CD1c-positive myeloid dendritic cell (primary cell): ENCODE data around the gene MORN1.

Experiments used
- DNase-seq: peaks from one replicate; pipeline ENCODE4 v3.0.0-alpha.2; 2016; ENCODE audit errors: extremely low spot score

Gene MORN1

DNA sequence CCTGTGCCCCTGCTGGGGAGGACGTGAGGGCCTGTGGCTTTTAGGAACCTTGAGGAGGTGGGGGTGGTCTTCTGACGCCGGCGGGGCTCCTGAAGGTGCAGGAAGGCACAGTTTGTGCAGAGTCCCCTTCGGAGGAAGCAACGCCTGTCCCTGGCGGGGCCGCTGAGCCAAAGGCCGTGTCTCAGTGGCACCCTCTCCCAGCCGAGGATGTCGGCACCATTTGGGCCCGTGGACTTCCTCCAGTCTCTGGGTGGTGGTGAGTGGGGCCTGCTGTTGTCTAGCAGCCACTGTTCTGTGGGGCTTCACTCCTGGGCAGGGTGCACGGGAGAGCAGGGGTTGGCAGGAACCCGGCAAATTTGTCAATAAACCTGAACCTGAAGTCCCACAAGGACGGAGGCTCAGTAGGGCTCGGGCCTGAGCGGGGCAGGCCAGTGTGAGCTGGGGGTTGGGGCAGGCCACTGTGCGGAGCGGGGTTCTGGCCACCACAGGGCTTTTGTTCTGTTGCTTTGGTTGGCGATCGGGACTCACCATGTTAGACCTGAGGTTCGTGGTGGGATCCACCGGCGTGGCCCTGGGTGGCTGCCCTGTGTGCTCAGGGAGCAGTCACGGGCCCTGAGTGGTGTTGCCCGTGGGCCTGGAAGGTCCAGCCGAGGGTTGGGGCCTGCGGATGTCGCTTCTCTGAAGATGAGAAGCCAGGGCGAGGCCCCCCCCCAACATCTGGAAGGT, 98.5 kb downstream of the MORN1 start:
- DNase-seq, result no peak

DNA sequence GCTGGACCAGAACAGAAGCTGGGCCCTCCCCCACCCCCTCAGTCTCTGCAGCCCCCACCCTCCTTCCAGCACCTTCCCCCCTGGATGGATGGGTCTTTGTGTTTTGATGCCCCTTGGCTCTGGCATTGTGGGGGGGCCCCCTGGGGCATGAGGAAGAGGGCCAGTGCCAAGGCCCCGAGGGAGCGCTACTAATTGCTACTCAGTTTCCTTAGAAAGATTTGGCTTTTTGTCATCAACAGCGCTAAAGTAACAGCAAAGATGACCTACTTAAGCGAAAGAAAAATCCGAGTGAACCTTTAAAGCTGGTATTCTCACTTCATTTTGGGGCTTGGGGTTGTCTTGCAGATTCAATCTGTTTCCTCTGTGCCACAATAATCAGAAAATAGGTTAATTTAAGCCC, 99.8 kb downstream of the MORN1 start:
- no peak for DNase-seq

DNA sequence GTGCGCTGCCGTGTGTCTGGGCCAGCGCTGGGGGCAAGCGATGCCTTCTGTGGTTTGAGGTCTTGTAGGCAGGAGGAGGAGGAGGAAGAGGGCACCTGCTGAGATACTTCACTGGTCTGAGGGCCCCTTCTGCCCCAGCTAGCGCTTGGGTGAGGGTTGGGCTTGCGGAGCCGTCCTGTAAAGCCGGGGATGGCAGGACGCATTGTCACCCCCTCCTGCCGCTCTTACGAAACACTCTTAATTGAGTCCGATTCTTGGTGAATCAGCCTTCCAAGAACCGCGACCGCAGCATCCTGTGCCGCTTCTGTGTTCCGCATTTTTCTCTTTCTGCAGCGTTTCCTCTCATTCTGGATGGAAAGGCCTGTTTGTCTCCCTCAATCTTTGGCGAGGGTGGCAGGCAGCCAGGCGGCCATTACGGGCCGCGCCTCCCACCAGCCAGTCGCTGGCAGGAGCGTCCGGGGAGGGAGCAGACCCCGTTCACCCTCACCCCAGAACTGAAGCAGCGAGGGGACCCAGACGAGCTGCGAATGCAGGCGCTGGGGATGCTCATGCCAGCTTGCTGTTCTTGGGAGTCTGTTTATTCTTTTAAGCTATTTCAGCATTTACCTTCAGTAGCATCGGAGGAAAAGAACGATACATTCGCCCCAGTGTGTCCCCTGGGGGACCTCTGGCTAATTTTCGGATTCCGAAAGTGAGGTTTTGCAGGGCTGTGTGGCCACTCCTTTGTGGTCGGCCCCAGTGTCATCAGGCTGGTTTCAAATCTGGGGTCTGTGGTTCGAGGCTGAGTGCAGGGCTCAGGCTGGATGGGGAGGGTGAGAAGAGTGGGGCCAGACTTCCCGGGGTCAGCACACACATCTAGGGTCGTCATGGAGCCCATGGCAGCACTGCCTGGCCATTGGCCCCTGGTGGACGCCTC, 100.5 kb downstream of the MORN1 start:
- peak; percentile 97 for DNase-seq

DNA sequence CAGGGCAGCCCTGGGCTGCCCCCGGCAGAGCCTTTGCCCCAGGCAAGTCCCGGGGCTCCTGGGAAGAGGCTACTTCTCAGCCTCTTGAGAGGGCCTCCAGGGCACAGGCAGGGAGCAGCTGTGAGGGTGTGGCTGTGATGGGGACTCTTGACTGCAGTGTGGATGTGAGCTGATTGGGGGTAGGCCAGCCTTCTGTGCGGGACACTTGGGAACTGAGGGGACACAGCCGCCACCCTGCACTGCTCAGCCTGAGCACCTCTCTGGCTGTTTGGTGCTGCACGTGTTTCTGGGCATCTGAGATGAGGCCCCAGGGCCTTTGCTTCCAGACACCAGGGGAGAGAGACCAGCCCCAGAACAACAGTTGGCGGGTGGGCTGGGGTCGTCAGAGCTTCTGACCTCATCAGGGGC, 101.2 kb downstream of the MORN1 start:
- no peak for DNase-seq

DNA sequence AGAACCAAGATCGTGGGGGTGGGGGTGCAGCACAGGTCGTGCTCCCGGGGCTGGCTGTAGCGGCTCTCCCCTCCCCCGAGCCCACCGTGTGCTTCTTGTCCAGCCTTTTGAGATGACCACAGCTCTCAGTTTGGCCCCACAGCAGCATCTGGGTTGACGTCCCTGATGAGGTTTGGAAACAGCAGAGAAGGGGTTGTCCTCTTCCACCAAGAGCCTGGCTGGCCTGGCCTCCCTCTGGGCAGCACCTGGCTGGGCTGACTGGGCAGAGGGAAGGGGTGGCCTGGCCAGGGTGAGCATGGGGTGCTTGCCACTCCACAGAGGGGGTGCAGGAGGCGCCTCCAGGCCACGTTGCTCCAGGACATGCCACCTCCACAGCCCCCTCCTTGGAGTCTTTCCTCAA, 101.7 kb downstream of the MORN1 start:
- DNase-seq, result peak; percentile 15

DNA sequence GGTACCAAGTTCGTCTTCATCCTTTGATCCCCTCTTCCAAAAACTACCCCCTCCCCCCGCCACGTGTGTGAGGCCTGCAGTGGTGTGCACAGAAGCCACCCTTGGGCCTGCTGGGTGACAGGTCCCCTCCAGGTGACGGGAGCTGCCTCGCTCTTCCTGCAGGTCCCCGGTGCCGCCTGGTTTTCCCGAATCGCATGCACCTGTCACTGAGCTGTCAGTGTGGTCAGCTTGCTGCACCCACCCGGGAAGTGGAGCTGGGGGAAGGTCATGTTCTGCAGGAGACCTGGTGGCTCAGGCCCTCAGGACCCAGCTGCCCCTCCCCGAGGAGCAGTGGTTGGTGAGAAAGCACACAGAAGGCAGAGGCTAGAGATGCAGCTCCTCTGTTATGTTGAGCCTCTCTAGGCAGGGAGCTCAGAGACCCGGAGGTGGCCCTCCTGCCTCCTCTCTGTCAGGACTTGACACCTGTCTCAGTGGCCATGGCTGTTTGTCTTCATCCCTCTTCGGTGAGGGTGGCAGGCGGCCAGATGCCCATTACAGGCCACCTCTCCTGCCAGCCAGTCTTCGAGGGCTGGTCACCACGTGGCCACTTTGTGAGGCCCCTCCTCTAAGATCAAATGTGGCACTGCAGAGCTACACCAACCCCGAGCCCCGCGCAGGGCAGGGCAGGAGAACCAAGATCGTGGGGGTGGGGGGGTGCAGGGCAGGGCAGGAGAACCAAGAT, 102.4 kb downstream of the MORN1 start:
- DNase-seq, result no peak

DNA sequence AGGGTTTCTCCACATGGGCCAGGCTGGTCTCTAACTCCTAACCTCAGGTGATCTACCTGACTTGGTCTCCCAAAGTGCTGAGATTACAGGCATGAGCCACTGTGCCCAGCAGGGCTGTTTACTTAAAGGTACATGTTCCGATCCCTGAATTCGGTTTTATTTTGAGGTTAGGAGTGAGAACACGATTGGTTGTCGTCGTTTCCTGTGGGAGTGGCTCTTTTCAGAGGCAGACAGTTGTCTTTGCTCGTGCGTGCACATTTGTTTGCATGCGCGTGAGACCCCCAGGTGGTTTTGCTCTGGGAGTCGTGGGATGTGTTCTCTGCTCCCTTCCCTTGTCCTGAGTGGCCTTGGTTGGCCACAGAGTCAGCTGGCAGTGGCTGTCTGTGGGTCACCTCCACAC, 103.0 kb downstream of the MORN1 start:
- no peak for DNase-seq

DNA sequence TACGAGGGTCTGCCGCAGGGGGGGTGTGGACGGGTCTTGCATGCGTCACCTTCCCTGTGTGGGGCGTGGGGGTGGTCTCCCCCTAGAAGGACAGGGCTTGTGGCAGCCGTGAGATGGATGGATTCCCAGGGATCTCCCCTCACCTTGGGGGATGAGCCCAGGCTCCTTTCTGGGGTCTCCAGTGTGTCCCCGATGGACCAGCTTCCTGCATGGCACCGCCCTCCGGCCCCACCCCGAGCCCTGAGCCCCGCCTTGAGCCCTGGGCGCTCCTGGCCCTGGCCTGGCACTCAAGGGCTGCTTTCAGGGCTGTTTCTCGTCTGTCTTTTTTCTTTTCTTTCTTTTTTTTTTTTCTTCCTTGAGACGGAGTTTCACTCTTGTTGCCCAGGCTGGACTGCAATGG, 103.7 kb downstream of the MORN1 start:
- DNase-seq, result no peak

DNA sequence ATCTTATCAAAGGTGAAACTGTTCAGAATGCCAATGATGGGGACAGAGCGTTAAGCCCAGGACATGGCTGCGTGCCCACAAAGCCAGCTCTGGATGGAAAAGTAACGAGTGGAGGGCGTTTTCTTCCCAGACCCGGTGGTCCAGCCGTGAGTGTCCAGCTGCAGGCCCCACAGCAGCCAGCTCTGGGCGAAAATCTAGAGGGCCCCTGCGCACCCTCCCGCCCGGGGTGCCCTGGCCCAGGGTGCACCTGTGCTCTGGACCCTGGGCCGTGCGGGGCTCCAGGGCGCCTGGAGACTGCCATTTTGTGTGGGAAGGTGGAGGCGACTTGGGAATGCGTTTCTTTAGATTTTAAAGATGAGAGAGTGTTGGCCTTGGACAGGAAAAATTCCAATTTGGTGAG, 104.4 kb downstream of the MORN1 start:
- DNase-seq, result no peak

DNA sequence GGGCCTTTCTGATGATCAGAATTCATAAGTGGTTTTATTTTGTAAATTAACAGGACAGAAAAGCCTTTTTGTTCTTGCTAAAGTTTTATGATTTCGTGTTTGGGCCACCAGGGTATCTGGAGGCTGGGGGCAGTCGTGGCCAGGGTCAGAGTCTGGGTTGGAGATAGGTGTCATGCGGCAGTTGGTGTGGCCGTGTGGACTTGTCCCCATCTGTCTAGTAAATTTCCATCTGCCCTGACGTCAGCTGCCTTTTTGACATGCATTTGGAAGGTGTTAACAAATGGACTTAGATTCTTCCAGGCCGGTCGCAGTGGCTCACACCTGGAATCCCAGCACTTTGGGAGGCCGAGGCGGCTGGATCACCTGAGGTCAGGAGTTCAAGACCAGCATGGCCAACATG, 106.4 kb downstream of the MORN1 start:
- no peak for DNase-seq

DNA sequence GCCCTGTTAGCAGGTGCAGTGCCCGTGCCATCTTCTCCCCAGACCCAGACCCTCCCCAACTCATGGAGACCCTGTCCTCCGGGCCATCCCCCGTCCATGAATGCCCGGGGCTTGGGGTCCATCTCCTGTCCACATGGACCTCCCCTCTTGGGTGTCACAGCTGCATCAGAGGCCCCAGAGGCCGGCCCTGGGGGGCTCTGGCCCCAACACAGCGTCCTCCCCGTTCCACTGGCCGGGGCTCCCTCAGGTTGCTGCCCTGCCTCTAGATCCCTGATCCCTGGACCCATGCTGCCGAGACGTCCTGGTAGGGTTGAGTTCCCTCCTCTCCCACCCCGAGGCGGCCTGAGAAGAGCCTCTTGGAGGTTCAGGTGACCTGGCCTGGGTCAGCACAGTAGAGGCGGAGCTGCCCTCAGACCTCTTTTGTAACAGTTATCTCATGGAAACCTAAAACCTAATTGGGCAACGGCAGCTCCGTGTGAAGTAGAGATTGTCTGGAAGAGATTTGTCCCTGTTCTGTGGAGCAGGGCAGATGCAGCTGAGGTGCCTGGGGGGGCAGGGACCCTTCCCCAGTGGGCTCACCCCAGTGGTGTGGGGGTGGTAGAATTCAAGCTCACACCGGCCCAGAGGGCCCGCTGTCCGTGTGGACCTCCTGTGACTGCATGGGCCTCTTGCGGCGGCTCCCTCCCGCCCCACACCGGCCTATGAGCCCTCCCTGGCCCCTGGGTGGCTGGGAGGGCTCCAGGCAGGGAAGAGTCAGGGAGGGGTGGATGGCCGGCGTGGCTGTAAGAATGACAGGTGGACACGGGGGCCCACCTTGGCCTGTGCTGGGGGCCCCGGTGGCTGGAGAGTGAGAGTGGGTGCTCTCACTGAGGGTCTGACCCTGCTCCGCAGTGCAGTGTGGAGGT, 107.1 kb downstream of the MORN1 start:
- DNase-seq, result no peak

DNA sequence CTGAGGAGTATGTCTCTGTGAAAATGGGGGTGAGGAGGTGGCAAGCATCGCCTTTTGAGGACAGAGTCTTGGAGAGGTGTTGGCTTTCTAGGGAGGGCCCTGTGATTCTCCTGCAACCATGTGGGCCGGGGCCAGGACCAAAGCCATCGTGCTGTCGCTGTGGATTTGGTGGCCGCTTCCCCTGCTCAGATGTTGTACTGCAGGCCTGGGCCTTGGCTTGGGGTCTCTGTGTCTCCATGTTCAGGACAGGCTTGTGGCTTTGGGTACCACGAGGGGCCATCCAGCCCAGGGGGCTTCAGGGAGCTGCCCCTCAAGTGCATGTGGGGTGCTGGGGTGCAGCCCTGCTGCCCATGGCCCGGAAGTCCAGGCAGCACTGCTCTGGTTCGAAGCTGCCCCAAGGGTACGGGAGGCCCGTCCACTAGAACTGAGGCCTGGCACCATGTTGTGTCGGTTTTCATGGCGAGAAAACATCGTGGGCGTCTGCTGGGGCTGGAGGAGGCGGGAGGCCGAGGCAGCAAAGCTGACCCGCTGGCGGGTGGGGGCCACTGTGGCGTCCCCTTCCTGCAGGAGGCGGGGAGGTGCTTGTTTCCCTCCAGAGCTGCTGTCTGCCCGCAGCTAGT, 107.9 kb downstream of the MORN1 start:
- no peak for DNase-seq

DNA sequence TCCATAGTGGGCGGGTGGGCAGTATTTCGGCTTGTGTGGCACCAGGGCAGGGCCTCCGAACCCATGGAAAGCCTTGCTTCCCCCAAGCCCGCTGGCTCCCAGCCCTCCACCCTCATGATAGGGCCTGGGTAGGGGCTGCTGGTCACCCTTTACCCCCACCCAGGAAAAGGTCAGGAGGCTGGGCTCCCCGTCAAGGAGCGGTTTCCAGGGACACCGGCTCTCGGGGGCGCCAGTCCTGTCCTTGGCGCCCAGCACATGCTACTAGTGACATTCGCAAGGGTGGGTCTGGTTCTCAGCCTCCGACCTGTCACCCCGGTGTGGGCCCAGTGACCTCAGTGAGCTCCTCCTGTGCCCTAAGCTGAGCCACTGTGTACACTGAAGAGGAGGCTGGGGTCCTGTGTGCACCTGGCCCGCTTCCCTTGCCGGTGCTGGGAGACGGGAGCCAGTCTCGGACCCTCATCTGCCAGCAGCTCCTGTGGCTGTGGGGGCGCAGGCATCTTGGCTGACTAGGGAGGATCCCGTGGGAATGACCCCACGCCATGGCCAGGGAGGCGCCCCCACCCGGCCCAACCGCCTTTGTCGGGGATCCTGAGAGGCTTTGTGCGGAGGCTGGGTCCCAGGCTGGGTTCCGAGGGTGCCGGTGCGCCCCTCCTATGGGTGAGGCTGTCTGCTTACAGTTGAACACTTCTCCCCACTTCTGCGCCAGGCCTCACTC, 108.6 kb downstream of the MORN1 start:
- no peak for DNase-seq

DNA sequence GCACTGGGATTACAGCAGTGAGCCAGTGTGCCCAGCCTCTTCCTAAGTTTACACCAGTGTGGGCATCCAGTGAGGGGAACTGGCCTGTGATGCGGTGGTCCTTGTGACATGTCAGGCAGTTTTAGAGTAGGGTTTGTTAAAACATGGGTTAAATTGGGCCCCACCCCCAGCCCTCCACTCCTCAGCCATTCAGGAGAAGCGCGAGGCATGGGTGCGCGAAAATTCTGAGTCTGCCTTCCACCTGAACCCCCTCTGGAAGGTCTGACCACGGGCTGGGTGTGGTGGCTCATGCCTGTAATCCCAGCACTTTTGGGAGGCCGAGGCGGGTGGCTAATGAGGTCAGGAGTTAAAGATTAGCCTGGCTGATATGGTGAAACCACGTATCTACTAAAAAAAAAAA, 111.5 kb downstream of the MORN1 start:
- DNase-seq, result no peak

DNA sequence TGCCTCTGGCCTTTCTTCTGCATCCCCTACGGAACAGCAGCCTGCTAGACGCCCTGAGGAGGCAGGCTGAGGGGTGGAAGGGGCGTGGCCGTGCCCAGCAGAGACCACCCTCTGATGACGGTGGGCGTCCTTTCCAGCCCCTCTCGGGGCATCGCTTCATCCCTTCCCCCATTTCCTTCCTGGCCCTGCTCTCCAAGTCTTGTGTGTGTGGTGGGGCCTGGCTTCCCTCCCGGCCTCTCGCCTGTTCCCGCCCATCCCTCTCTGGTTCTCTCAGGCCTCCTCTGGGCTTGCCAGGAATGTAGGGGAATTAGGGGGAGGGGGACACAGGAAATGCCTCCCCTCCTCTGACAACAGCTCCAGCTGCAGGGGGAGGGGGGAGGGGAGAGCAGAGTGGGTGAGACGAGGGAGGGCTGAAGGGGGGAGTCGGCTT, 112.1 kb downstream of the MORN1 start:
- DNase-seq, result no peak

DNA sequence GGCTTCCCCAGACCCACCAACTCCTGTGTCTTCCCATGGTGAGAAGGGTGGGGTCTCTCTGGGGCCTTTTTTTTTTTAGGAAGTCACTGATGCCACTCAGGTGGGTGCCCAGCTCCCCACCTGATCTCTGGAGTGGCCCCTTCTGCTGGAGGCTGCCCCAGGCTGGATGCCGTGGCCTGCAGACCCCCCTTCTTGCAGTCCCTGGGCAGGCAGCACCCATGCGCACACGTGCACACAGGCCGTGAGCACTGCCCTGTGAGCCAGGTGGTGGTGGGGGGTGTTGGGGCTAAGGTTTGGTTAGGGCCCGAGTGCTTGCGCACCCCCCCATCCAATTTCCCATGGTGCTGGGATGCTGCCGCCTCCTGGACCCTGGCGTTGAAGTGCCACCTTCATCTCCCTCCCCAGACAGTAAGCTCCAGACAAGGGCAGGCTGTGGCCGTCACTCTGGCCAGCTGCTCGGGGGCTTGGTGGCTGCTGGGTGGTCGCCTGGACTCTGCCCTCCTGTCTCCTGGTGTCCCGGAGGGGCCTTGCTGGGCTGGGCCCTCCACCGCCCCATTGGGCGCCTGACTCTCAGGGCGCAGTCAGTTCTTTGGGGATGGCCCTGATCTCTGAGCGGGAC, 112.7 kb downstream of the MORN1 start:
- DNase-seq, result no peak

DNA sequence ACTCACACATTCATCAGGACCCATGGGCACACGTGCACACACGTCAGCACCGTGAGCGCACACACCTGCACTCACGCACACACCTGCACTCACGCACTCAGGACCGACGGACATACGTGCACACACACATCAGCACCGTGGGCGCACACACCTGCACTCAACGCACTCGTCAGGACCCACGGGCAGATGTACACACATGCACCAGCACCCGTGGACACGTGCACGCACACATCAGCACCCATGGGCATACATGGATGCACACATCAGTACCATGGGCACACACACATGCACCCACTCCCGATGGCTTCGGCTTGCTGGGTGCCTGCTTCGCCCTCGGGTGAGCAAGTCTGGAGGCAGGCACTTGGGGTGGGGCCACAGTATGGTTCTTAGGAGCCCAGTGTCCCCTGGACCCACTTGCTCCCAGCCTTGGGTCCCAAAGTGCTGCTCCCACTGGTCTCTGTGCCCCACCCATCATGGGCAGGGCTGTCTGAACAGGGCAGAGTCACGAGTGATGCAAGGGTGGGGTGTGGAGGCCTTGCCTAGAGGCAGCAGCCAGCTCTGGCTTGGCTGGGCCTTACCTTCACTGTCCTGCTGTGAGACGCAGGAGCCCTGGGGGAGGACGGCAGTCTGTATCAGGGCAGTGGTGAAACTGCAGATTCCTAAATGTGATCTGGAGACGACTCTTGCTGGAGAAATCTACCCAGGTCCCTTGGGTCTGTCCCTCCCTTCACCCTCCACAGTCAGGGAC, 113.4 kb downstream of the MORN1 start:
- no peak for DNase-seq

DNA sequence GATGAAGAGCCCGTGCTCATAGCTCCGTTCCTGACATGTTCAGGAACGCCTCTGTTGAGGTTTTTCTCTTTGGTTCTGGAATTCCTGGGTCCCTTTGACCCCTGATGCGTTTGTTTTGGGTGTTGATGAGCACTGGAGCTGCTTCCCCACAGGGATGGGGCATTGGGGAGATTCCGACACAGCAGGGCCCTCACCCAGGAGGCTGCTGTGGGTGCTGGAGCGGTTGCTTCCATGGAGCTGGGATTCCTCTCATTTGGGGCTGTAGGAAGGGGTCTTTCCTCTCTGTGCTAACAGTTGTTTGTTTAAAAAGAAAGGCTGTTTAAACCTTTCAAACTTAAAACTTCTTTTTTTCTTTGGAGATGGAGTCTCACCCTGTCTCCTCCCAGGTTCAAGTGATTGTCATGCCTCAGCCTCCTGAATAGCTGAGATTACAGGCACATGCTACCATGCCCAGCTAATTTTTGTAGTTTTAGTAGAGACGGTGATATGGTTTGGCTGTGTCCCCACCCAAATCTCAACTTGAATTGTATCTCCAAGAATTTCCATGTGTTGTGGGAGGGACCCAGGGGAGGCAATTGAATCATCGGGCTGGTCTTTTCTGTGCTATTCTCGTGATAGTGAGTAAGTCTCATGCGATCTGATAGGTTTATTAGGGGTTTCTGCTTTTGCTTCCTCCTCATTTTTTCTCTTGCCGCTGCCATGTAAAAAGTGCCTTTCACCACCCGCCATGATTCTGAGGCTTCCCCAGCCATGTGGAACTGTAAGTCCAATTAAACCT, 114.4 kb downstream of the MORN1 start:
- DNase-seq, result no peak
